ENCODE measurements around the gene BDKRB2. TPM values are rescaled to one million over a fixed set of nuclear protein-coding genes. Genes with fewer than 3 reads are reported as not detected.

BDKRB2 gene
- total RNA-seq, 1 experiment from 2014 or later = 0.14 TPM

DNA sequence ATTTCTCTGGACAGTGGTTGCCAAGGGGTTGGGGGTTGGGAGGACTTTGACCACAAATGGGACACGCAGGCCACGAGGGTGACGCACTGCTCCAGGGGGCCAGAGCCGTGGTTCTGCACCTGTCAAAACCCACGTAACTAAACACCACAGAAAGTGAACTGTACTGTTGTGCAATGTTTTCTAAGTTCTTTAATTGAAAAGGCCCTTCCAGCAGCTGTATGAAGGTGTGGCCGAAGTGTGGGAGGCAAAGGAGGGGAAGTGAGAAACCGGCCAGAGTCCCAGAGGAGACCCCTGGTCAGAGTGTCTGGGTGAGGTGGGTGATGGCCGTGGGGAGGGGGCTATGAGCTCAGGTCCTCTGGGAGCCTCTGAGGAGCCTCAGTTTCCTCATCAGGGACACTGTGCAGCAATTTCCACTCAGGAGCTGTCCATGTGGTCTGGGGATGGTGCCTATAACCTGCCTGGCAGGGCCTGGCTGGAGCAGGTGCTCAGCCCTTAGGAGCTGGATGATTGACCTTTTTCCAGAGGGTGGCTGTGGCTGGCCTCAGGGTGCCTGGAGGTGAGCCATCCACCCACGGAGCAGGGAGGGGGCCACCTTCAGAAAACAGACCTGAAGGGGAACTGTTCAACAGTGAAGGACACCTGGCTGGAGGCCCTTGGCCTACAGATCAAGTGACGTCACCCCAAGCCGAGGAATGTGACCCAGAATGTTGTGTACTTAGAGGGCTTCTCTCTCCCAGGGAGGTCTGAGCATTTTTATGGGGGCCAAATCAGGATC lies 9.8 kb upstream of the BDKRB2 start:
- DNase-seq (ENCODE audit: low read depth) = no peak
- in situ Hi-C loops (cut with HindIII; ENCODE audit: low pct_unique_long_range_greater_than_20kb, low sequenced_read_pairs) = no loop called here

- in situ Hi-C loops (cut with HindIII; ENCODE audit: low pct_unique_long_range_greater_than_20kb, low sequenced_read_pairs) = no loop called here
- DNase-seq (ENCODE audit: low read depth) = no peak
Measured at GRCh38 chr14:96195441-96196081, 9.1 kb upstream of the BDKRB2 start.

- in situ Hi-C loops (cut with HindIII; ENCODE audit: low pct_unique_long_range_greater_than_20kb, low sequenced_read_pairs) = no loop called here
- no peak for DNase-seq (ENCODE audit: low read depth)
Measured at GRCh38 chr14:96197163-96197852, 7.3 kb upstream of the BDKRB2 start.

GRCh38 chr14:96197969-96198368 lies 6.7 kb upstream of the BDKRB2 start:
- no peak for DNase-seq (ENCODE audit: low read depth)
- in situ Hi-C loops (cut with HindIII; ENCODE audit: low pct_unique_long_range_greater_than_20kb, low sequenced_read_pairs) = no loop called here

GRCh38 chr14:96198430-96199130 lies 6.1 kb upstream of the BDKRB2 start:
- in situ Hi-C loops (cut with HindIII; ENCODE audit: low pct_unique_long_range_greater_than_20kb, low sequenced_read_pairs) = no loop called here
- DNase-seq (ENCODE audit: low read depth) = no peak

DNA sequence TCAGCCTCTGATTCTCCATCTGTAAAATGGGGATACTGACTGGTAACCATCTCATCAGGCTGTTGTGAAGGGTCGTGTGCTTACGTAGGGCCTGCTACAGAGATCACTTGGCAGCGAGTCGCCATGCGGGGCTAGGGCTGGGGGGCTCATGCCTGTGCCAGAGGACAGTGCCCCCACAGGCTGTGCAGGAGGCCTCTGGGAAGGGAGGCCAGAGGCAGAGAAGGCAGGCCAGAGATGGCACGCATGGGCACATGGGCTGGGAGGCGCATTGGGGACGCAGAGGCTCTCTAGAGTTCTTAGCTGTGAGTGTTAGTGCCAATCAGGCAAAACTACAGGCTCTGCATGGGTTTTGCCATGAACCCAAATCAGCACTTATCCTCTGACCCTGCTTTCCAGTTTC lies 3.5 kb upstream of the BDKRB2 start:
- DNase-seq (ENCODE audit: low read depth) = no peak
- in situ Hi-C loops (cut with HindIII; ENCODE audit: low pct_unique_long_range_greater_than_20kb, low sequenced_read_pairs) = no loop called here

- DNase-seq (ENCODE audit: low read depth) = no peak
- in situ Hi-C loops (cut with HindIII; ENCODE audit: low pct_unique_long_range_greater_than_20kb, low sequenced_read_pairs) = no loop called here
Measured at GRCh38 chr14:96201965-96202364, 2.7 kb upstream of the BDKRB2 start.

GRCh38 chr14:96202441-96203094 lies 2.1 kb upstream of the BDKRB2 start:
- in situ Hi-C loops (cut with HindIII; ENCODE audit: low pct_unique_long_range_greater_than_20kb, low sequenced_read_pairs) = no loop called here
- DNase-seq (ENCODE audit: low read depth) = no peak

DNA sequence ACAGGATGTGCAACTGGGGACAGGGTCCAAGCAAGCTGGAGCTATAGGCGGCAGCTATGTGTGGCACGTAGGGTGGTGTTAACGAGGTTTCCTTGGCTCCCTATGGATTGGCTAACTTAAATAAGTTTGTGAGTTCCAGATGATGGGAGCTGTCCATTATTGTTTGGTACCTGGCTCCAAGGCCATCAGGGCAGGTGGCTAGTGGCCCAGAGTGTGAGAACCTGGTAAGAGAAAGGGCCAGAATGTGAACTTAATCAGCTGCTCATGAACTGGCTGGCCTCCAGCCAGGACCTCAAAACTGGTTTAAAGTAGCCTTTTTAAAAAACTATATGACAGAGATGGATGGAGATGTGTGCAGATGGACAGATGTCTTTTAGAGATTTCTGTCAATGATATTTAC lies 1.5 kb upstream of the BDKRB2 start:
- DNase-seq (ENCODE audit: low read depth) = no peak
- in situ Hi-C loops (cut with HindIII; ENCODE audit: low pct_unique_long_range_greater_than_20kb, low sequenced_read_pairs) = no loop called here

DNA sequence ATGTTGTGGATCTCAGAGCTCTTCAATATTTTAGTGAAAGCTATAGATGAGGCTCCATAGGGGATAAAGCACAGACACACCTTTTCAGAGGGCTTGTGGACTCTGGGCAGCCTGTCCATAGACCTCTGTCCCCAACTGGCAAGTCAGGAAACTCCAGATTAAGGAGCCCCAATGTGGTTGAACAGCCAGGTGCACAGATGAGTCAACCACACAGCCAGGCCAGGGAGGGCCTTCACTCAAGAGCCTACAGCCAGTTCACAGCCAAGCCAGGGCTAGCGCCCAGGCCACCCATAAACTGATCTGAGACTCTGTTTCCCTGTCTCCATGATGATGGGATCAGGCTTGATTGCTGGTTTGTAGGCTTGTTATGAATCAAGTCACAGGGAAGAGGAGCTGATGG lies 1.0 kb upstream of the BDKRB2 start:
- in situ Hi-C loops (cut with HindIII; ENCODE audit: low pct_unique_long_range_greater_than_20kb, low sequenced_read_pairs) = no loop called here
- no peak for DNase-seq (ENCODE audit: low read depth)

GRCh38 chr14:96205059-96205977 lies 679 bp downstream of the BDKRB2 start:
- in situ Hi-C loops (cut with HindIII; ENCODE audit: low pct_unique_long_range_greater_than_20kb, low sequenced_read_pairs) = no loop called here
- DNase-seq (ENCODE audit: low read depth) = no peak

GRCh38 chr14:96205978-96206360 lies 1.3 kb downstream of the BDKRB2 start:
- DNase-seq (ENCODE audit: low read depth) = no peak
- in situ Hi-C loops (cut with HindIII; ENCODE audit: low pct_unique_long_range_greater_than_20kb, low sequenced_read_pairs) = no loop called here

GRCh38 chr14:96206461-96206860 lies 1.8 kb downstream of the BDKRB2 start:
- no peak for DNase-seq (ENCODE audit: low read depth)
- in situ Hi-C loops (cut with HindIII; ENCODE audit: low pct_unique_long_range_greater_than_20kb, low sequenced_read_pairs) = no loop called here

DNA sequence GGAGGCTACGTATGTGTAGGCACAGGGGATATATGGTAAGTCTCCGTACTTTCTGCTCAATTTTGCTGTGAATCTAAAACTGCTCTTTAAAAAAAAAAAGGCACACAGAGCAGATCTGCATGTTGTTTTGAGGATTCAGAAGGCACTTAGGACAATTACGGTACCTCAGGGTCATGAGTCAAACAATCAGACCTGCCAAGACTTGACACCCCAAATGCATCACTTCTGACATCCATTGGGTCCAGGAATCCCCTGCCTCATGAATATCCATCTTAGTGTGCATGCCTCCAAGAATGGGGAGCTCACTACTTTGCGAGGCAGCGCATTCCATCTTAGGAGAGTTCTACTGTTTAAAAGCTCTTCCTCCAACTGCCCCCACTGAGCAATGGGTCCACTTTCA lies 3.0 kb downstream of the BDKRB2 start:
- DNase-seq (ENCODE audit: low read depth) = no peak
- in situ Hi-C loops (cut with HindIII; ENCODE audit: low pct_unique_long_range_greater_than_20kb, low sequenced_read_pairs) = no loop called here

GRCh38 chr14:96208739-96209138 lies 4.1 kb downstream of the BDKRB2 start:
- in situ Hi-C loops (cut with HindIII; ENCODE audit: low pct_unique_long_range_greater_than_20kb, low sequenced_read_pairs) = no loop called here
- no peak for DNase-seq (ENCODE audit: low read depth)

DNA sequence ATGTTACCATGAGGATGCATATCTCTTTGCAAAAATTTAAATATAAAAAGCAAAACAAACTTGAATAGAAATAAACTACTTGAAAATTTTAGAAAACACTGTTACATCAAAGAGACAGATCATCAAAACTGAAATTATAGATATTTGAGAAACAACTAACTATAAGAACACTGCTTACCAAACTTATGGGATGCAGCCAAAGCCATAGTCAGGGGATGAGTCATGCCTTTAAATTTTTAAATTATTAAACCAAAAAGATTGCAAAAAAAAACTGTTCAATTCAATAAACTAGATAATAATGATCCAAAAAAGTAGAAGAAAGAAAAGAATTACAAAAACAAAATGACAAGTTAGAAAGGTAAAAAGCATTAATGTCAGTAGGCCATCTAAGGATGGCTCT lies 7.5 kb downstream of the BDKRB2 start:
- in situ Hi-C loops (cut with HindIII; ENCODE audit: low pct_unique_long_range_greater_than_20kb, low sequenced_read_pairs) = no loop called here
- DNase-seq (ENCODE audit: low read depth) = no peak

GRCh38 chr14:96212896-96213295 lies 8.3 kb downstream of the BDKRB2 start:
- no peak for DNase-seq (ENCODE audit: low read depth)
- in situ Hi-C loops (cut with HindIII; ENCODE audit: low pct_unique_long_range_greater_than_20kb, low sequenced_read_pairs) = no loop called here
